GM19395 (cell line): ENCODE data around the gene BAAT.

Experiments
- ATAC-seq: cut with Tn5 transposase; IDR thresholded peaks from one replicate; pipeline ENCODE4 v1.9.1; 2021; ENCODE audit warnings: mild to moderate bottlenecking, moderate library complexity; ENCODE audit not compliant: unreplicated experiment

The BAAT gene

DNA sequence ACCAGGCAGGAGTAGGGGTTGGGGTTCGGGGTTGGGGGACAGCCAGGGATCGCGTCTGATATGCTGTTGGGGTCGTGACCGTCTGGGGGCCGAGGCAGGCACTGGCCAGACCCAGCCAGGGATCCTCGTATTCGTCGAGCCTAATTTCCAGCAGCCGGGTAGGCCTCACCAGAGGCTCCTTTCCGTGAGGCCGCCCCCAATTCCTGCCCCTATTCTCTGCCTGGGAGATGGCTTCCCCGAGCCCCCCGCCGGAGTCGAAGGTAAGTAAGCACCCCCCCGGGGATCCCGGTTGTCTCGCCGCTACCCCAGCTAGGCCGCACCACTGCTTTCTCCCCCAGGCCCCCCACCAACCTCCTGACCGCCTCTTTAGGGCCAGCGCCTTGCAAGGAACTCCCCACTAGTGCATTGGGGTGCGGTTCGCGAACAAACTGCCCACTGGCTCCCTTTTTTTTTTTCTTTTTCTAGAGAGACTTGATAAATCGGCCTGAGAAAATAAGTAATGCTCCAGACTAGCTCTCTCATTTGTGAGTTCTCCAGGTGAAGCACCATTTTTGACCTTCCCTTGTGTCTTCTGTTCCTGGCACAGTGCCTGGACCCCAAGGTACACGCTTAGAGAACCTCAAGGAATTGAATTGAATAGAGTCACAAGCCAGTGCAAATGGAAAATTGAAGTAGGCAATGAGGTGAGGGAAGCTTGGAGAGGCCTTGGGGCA is 14.3 kb upstream of the BAAT start:
- ATAC-seq, result peak; percentile 14

DNA sequence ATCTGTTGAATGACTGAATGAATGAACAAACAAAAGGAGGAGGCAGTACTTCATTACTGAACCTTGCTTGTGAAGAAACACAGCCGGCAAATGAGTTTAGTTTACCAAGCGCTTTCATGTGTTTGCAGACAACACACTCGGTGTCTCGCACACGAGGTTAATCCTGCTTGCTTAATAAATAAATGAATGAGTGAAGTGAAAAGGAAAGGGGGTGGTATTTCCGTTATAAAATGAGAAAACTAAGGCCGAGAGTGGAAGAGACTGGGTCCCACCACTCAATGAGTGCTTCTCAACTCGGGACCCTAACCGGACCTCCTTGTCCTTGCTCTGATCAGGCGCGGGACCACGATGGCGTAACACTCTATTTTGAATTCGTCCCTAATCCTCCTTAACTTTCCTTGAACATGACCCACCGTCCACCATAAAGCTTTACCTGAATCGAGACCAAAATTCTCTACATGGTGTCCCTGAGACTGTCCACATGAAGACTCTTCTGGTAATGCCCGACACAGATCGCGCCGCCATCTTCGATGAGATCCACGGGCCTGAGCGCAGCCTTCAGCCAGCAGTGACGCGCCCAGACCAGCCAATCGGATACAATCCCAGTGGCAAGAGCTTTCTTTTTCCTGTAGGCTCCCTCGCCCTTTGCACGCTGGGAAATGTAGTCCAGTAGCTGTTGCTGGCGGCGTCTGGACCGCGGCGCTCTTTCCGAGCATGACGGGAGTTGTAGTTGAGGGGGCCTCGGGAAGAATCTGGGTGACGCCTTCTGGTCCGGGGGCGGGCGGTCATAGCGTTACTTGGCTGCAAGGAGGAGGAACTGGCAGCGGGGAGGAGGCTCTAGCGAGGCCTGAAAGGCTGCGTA is 13.5 kb upstream of the BAAT start, which contains the start of the genes MRPL50 and ZNF189:
TSS of gene MRPL50 (minus strand) at position 551 of the 862 bp plus-strand sequence. CDS start at position 525, 26 bp downstream.
TSS of gene ZNF189 (plus strand) at position 784 of the 862 bp plus-strand sequence. CDS start 306 bp downstream, outside the sequence.
- ATAC-seq, result peak; percentile 99

DNA sequence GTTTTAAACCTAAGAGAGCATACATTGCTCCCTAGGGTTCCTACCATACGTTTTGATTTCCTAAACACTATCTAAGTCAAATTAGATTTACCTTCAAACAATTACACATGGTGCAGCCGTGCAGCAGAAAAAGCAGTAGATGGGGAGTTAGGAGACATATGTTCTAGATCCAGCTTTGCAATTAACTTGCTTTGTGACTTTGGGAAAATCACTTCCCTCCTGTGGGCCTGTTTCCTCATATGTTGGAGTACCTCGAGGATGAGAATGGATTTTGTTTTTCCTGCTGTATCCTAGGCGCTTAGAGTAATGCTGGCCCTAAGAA is 12.9 kb upstream of the BAAT start:
- ATAC-seq, result no peak

DNA sequence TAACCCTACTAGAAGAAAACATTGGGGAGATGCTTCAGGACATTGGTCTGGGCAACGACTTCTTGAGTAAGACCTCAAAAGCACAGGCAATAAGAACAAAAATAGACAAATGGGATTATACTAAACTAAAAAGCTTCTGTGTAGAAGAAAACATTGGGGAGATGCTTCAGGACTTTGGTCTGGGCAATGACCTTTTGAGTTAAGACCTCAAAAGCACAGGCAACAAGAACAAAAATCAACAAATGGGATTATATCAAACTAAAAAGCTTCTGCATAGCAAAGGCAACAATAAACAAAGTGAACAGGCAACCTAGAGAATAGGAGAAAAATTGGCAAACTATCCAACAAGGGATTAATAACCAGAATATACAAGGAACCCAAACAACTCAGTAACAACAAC is 9.9 kb upstream of the BAAT start:
- no peak for ATAC-seq

DNA sequence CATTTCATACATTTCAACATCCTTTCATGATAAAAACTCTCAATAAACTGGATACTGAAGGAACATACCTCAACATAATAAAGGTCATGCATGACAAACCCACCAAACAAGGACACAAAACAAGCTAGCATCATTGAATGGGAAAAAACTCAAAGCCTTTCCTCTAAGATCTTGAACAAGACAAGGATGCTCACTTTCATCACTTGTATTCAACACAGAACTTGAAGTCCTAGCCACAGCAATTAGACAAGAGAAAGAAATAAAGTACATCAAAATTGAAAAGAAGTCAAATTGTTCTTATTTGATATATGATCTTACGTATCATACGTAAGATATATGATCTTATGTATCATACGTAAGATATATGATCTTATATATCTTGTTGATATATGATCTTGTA is 8.3 kb upstream of the BAAT start:
- no peak for ATAC-seq

DNA sequence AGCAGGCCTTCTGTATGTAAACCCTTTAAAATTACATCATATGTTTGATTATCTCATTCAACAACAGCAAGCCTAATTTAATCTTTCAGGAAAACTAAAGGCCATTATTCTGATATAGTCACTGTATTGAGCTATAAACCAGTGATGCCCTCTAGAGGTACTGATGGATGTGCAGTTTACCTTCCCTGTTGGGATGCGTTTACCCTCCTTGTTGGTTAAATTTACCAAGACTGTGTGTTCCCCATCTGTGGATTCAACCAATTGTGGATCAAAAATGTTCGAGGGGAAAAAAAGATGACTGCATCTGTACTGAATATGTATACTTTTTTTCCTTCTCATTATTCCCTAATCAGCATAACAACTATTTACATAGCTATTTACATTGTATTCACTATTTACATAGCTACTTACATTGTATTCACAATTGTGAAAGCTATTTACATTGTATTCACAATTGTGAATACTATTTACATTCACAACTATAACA is 3.7 kb upstream of the BAAT start:
- ATAC-seq, result no peak

DNA sequence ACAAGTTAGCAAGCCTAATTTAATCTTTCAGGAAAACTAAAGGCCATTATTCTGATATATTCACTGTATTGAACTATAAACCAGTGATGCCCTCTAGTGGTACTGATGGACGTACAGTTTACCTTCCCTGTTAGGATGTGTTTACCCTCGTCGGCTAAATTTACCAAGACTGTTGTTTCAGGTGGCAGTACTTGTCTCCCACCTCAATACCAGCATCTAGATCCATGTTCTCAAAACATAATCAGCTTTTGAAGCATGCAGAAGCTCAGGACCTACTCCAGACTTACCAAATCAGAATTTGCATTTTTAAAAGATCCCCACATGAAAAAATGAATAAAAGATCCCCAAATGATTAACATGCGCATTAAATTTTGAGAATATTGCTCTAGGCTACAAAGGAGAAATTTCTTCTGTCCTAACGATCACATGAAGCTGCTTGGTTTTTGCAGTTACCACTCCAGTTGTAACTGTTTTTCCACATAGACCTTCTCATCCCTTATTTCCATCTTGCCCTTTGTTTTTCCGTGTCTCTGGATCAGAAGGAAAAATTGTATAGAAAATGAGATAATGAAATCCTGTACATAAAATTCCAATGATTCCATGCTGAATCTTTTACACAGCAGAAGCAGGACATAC is 3.2 kb upstream of the BAAT start:
- ATAC-seq, result peak; percentile 58

DNA sequence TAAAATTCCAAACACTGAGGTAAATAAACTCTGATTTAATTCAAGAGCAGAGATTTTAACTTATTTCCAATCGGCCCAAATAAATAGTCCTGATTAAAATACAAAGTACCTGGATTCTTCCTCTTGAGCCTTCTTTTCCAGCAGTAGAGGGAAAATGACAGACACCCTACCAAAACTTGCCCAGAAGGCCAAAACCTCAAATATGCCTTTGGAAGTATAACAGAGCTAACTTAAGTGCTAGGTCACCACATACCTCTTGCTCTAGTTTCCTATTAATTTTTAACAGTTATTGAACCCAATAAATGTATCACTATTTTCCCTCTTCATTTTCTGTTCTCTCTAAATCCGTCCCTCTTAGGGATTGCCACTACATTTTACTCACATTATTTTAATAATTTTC is 1.4 kb downstream of the BAAT start:
- no peak for ATAC-seq

DNA sequence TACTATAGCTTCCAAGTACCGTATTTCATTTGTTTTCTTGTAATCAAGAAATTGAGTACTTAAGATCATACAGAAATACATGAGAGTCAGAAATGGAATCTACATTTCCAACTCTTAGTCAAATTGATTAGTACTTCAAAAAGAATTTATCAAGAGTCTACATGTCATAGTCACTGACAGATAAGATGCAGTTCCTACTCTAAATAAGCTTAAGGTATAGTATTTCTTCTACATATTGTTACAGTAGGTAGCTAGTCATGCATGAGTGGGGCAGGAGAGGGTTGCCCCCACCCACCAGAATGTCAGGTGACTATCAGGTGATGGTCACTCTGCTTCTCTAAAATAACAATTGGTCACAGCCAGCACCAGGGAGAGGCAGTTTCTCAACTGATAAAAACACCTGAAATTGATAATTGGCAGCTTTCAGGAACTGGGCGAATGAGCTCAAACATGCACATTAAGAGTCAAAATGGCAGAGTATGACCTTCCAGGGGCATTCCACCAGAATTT is 2.9 kb downstream of the BAAT start:
- ATAC-seq, result no peak

DNA sequence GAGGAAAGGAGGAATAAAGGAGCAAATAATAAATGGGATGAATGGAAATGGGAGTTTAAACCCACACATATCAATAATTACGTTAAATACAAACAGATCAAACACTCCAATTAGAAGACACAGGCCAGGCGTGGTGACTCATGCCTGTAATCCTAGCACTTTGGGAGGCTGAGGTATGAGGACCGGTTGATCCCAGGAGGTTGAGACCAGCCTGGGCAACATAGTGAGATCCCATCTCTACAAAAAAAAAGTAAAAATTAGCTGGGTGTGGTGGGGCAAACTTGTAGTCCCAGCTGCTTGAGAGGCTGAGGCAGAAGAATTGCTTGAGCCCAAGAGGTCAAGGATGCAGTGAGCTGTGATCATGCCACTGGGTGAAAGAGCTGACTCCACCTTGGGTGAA is 3.7 kb downstream of the BAAT start:
- ATAC-seq, result no peak

DNA sequence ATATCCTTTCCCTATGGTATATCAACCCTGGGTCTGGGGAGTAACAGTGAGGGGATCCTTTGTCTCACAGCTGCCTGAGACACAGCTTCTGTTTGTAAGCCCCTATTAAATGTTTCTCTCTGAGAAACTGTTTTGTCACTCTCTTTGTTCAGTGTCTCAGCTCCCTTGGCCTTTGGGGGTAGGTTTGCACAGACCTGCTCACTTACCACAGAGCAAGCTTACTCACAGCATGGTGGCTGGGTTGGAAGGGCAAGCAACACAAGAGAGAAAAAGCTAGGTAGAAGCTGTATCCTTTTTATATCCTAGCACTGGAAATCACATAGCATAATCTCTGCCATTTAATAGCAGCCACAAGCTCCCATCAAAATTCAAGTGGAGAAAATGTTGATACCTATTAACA is 4.5 kb downstream of the BAAT start:
- no peak for ATAC-seq

DNA sequence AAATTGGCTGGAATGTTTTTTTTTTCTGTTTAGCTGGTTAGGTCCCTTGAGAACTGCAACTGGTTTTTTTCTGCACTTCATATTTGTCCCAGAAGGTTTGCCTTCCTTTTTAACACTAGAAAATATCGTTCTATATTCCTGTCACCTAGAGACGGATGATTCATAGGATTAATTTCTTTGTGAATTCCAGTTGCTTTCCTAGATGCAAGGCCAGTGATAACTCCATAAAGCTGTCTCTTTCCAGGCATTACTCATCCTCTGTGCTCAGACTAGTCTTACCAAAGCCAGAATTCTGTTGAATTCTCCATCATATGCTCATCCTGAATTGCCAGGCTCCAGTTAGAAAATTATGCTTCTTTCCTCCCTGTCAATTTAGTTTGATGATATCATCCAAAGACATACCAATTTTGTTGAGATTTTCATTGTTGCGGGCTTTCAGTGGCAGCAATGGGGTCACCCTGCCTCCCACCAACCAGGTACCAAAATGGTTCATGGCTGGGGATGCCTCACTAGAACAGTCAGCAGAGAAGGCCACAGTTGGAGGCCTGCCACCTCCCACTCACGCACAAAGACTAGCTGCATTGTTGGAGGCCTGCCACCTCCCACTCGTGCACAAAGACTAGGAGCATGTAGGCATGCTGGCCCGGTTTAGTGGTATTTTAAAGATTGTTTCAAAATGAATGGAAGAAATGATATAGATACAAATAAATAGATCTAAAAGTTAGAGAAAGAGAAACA is 8.5 kb downstream of the BAAT start:
- ATAC-seq, result no peak

DNA sequence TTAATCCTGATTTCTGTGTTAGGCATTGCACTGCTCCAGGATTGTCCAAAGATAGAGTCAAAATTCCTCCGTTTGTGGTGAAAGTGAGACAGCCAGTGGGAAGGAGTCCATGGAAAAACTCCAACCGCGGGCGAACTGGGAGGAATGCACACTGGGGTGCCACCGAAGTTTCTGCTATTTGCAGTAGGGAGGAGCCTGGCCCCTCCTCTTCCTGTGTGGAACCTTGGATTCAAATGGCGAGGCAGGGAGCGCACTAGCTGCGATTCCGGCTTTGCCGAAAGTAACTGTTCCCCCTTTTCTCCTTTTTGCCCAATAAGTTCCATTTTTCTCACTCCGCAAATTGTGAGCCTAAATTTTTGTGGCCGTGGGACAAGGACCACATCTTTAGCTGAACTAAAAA is 9.3 kb downstream of the BAAT start:
- ATAC-seq, result no peak

DNA sequence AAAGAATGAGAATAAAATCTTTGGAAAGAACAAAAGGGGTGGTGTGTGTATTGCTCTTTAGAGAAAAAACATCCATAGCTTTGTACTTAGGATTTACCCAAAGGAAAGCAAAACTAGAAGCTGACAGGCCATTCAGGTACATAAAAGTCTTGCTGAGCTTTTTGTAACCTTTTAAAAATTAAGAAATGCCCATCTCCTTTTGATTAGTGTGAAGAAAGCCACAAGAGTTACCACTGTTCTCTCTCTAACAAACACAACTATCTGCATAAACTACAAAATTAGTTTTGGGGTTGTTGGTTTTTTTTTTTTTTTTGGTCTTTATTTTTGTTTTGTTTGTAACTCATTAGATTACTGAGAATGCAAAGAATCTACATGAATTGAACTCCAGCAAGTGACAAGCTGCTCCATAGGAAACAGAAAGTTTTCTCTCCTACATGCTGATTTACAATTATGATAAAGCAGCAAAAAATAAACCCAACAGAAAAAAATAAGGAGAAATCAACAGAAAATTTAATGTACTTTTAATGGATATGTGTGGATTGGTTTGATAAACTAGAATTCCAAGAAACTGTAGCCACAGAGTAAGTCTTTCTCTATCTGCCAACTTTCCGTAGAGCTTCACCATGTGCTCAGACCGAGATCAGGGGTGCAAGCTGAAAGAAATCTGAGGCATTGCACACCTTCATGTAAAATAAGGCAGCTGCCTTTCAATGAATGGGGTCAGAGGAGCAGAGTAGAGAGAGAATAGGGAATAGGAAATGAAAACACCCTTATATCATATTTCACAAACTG is 12.3 kb downstream of the BAAT start:
- no peak for ATAC-seq

DNA sequence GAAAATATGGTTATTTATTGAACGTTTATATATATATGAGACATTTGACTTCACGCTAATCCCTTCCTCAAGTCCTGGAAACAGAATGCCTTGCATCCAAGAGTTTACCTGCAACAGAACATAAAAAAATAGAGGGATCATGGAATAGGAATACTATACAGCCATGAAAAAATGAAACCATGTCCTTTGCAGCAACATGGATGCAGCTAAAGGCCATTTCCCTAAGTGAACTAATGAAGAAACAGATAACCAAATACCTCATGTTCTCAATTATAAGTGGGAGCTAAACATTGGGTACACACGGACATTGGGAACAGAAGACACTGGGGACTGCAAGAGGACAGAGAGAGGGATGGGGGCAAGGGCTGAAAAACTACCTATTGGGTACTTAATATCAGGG is 13.0 kb downstream of the BAAT start:
- no peak for ATAC-seq

DNA sequence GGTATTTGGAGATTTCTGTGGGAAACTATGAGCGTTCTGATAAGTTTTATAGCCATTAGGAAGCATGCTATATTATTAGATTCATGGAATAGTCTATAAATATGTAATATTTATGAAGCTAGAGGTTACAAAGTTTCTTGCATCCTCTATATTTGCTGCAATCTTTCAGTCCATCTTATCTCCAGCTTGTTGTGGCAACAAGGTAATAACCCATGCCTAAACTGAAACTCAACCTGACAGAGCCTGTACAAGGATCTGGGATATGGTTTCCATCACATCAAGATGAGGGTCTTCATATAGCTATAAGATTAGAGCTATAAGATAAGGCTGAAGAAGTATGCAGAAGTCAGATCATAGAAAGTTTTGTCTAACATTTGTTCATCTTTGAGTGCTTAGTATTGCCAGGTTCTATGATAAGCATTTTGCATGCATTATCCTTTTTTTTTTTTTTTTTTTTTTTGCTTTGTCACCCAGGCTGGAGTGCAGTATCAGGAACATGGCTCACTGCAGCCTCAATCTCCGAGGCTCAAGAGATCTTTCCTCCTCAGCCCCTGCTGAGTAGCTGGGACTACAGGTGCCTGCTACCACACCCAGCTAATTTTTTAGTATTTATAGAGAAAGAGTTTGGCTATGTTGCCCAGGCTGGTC is 14.8 kb downstream of the BAAT start:
- ATAC-seq, result no peak

DNA sequence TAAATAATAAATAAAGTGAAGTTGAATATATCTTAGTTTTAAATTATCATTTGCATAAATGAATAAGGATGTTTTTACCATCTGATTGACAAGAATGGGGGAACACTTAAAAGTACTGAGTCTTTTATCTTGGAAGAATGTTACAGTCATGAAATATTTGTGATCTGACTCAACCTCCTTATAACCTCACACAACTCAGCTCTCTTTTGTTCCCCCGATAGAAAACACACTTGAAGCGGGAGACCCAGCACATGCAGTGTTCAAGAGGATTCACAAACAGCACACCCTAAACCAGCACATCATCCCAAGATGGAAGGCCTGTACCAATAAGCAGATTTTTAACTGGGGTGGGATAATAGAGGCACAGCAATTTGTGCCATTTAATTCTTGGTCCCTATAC is 15.5 kb downstream of the BAAT start:
- no peak for ATAC-seq

DNA sequence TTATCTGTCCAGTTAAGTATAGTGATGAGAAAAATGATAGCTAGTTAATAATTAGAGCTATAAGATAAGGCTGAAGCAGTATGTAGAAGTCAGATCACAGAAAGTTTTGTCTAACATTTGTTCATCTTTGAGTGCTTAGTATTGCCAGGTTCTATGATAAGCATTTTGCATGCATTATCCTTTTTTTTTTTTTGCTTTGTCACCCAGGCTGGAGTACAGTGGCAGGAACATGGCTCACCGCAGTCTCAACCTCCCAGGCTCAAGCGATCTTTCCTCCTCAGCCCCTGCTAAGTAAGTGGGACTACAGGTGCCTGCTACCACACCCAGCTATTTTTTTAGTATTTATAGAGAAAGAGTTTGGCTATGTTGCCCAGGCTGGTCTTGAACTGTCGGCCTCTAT is 17.5 kb downstream of the BAAT start:
- ATAC-seq, result no peak

DNA sequence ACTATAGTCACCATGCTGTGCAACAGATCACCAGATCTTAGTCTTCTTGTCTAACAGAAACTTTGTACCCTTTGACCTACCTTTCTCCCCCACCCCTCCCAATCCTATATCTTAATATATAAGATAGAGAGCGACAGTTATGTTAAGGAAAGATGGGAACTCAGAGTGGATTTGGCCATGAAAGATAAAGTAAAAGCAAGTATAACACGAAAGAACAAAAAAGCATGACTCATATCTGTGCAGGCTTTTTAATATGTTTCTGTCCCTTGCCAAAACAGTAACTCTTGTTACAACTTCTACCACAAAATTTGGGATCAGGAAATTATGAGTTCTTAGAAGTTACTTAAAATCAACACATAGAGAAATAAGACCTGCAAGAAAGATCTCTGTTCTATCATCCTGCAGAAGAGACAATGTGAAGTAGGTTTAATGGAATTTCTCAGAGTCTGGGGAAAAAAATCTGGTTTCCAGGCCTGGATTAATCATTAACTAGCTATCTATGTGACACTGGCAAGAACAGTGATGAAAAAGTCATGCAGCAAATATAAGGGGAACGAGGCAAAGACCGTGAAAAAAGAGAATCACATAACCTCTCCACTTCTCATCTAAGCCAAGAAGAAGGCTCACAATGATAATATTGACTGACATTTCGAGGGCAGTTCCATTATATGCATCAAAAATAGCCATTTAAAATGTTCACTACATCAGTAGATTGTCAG is 18.6 kb downstream of the BAAT start:
- no peak for ATAC-seq
